ENCODE results near the gene ELAVL3.
"Not testable (repeated sequence)": the region's sequence is repeated elsewhere in the genome, so short reads cannot be mapped to it uniquely, and the experiment has no call there.

ELAVL3 gene

DNA sequence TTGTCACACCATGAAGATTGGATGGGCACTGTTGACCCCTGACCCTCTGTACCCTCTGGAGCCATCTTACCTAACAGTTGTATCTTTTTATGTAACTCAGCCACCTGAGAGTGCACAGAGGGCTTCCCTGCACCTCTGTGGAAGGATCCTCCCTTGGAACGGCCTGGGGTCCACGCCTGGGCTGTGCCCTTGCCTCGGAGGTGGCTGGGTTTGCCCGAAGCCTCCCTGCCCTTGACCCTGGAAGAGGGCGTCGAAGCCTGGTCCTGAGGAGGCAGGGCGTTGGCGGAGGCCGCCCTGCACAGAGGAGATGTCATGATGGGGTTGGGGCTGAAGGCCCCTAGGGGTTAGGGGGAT, 46.2 kb downstream of the ELAVL3 start:
- no peak for TF ChIP-seq CTCF (IDR thresholded peaks at IDR 0.05)
- peaks cover 21 to 26% of the 10 kb centered on the region in 2 experiments for H3K4me1 ChIP-seq (ENCODE audit: control insufficient read depth in 1 of 2, insufficient read depth in 1 of 2, low read depth in 1 of 2, low read length in 1 of 2)
- peak overlapping the region; percentile 96 for H3K27ac ChIP-seq
- peak overlapping the region; percentile 76 to 96 for H3K4me3 ChIP-seq (ENCODE audit: low read depth in 1 of 2, low read length in 1 of 2)
- H3K9me3 ChIP-seq, result no peaks in the 10 kb centered on the region
- no peaks in the 10 kb centered on the region for H3K27me3 ChIP-seq
- H3K36me3 ChIP-seq, result peaks cover 33% of the 10 kb centered on the region

DNA sequence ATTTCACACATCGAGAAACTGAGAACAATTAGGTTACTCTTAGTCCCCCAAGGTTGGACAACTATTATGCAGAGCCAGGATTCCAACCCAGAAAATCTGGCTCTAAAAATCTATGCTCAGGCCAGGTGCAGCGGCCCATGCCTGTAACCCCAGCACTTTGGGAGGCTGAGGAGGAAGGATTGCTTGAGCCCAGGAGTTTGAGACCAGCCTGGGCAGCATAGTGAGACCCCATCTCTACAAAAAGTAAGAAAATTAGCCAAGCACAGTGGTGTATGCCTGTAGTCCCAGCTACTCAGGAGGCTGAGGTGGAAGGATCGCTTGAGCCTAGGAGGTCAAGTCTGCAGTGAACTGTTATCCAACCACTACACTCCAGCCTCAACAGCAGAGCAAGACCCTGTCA, 47.3 kb downstream of the ELAVL3 start:
- Histone ChIP-seq H3K36me3 (peaks cover 24% of the 10 kb centered on the region), H3K4me1 (ENCODE audit: control insufficient read depth in 1 of 2, insufficient read depth in 1 of 2, low read depth in 1 of 2, low read length in 1 of 2) (peaks cover 21 to 26% of the 10 kb centered on the region in 2 experiments)
- not testable (repeated sequence) for H3K27ac ChIP-seq; H3K4me3 ChIP-seq (ENCODE audit: low read depth in 1 of 2, low read length in 1 of 2); H3K27me3 ChIP-seq; H3K9me3 ChIP-seq

GRCh38 chr19:11426656-11427055, 54.2 kb downstream of the ELAVL3 start:
- peaks cover 10 to 20% of the 10 kb centered on the region in 2 experiments for H3K4me1 ChIP-seq (ENCODE audit: control insufficient read depth in 1 of 2, insufficient read depth in 1 of 2, low read depth in 1 of 2, low read length in 1 of 2)
- no peaks in the 10 kb centered on the region for H3K9me3 ChIP-seq
- H3K4me3 ChIP-seq (ENCODE audit: low read depth in 1 of 2, low read length in 1 of 2), result no peak overlapping the region
- no peak for TF ChIP-seq CTCF (IDR thresholded peaks at IDR 0.05)
- no peak overlapping the region for H3K27ac ChIP-seq
- H3K36me3 ChIP-seq, result no peaks in the 10 kb centered on the region
- peaks cover 28% of the 10 kb centered on the region for H3K27me3 ChIP-seq

DNA sequence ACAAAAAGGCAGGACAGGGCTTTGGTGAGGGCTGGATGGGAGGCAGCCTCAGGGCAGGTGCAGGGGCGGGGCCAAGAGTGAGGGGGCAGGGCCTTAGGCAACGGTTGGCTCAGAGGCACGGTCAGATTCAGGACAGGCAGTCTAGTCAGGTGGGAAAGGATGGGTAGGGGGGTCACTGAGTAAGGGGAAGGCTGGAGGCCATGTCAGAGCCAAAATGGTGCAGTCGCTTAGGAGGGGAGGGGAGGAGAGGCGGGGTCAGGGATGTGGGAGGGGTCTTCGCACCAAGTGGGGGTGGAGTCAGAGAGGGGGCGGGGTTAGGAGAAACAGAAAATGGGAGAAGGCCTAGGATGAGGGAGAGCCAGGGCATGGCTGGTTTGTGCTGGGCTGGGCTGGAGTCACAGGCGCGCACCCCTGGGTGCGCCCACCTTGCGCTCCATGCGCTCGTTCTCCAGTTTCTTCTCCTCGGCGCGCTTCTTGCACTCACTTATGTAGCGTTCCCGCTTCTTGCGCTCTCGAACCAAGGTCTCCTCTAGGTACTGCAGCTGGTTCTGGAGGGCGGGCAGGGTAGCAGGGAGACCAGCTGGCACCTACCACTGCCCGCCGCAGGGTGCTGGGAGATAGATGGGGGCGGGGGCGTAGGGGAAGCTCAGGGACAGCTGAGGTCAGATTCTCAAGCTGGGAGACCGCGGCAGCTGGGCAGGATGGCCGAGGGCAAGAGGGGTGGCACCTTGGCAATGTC, 55.0 kb downstream of the ELAVL3 start:
- peaks cover 17 to 27% of the 10 kb centered on the region in 2 experiments for H3K4me1 ChIP-seq (ENCODE audit: control insufficient read depth in 1 of 2, insufficient read depth in 1 of 2, low read depth in 1 of 2, low read length in 1 of 2)
- no peaks in the 10 kb centered on the region for H3K36me3 ChIP-seq
- no peak overlapping the region for H3K27ac ChIP-seq
- H3K27me3 ChIP-seq, result peaks cover 36% of the 10 kb centered on the region
- no peak for TF ChIP-seq CTCF (IDR thresholded peaks at IDR 0.05)
- no peak overlapping the region for H3K4me3 ChIP-seq (ENCODE audit: low read depth in 1 of 2, low read length in 1 of 2)
- H3K9me3 ChIP-seq, result no peaks in the 10 kb centered on the region

DNA sequence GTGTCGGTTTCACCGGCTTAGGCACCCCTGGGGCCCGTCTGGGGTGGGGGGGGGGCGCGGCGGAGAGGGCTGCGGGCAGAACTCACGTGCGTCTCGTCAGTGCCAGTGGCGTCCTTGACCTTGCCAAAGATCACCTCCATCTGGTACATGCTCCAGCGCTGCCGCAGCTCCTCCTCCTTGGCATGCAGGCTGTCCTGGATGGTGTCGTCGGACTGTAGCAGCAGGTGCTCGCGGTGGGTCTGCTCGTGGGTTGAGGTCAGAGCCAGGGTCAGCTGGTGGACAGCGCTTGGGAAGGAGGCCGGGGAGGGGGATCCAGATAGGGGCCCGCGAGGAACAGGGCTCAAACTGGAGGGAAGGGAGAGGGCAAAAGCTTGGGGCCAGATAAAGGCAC, 57.1 kb downstream of the ELAVL3 start:
- H3K9me3 ChIP-seq, result no peaks in the 10 kb centered on the region
- peaks cover 57% of the 10 kb centered on the region for H3K27me3 ChIP-seq
- TF ChIP-seq CTCF (IDR thresholded peaks at IDR 0.05), result no peak
- H3K4me3 ChIP-seq (ENCODE audit: low read depth in 1 of 2, low read length in 1 of 2), result no peak overlapping the region
- no peaks in the 10 kb centered on the region for H3K36me3 ChIP-seq
- H3K4me1 ChIP-seq (ENCODE audit: control insufficient read depth in 1 of 2, insufficient read depth in 1 of 2, low read depth in 1 of 2, low read length in 1 of 2), result peaks cover 25 to 34% of the 10 kb centered on the region in 2 experiments
- no peak overlapping the region for H3K27ac ChIP-seq

DNA sequence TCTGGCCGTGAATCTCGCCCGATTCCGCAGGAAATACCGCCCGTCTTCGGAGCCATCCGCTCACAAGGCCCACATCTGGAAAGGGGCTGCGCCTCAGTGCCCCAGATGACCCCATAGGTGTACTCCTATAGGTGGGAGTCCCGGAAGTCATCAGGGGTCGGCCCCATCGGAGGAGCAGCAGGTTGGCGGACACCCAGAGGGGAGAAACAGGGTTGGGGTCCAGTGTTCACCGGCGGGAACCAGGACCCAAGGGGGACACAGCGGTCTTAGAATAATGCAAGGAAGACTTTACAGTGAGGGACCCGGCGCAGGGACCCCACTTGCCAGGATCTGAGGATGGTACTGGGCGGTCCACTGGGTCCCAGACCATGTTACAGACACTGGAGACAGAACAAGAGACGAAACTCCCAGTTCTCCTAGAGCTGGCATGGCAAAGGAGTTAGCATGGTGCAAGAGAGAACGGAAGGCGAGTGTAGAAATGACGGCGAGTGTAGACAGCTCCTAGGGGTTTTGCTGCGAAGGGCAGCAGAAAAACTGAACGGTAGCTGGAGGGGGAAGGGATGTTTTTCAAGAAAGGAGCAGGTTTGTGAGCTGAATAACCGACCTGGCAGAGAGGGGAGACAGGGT, 57.6 kb downstream of the ELAVL3 start:
- TF ChIP-seq CTCF (IDR thresholded peaks at IDR 0.05), result no peak
- H3K36me3 ChIP-seq, result no peaks in the 10 kb centered on the region
- peaks cover 62% of the 10 kb centered on the region for H3K27me3 ChIP-seq
- no peak overlapping the region for H3K27ac ChIP-seq
- H3K9me3 ChIP-seq, result no peaks in the 10 kb centered on the region
- H3K4me3 ChIP-seq (ENCODE audit: low read depth in 1 of 2, low read length in 1 of 2), result no peak overlapping the region
- peaks cover 25 to 38% of the 10 kb centered on the region in 2 experiments for H3K4me1 ChIP-seq (ENCODE audit: control insufficient read depth in 1 of 2, insufficient read depth in 1 of 2, low read depth in 1 of 2, low read length in 1 of 2)

Measured in neutrophil (primary cell).